Neural progenitor cell (in vitro differentiated cells): ENCODE results near the gene GPR3. TPM values are rescaled to one million over a fixed set of nuclear protein-coding genes. Genes with fewer than 3 reads are reported as not detected.

Experiments used
- DNase-seq: peaks from one replicate; pipeline ENCODE4 v3.0.0-alpha.2; 2016; ENCODE audit warnings: low spot score
- H2AFZ ChIP-seq: fragments of 200-600 bp; sonication (generic); replicated peaks from 2 replicates; pipeline ENCODE4 v1.6.1; 2016; ENCODE audit warnings: antibody characterized with exemption
- H3F3A ChIP-seq: fragments of 200-600 bp; sonication (generic); 2 replicates; pipeline ENCODE4 v1.6.1; 2016; ENCODE audit warnings: antibody characterized with exemption, low read depth
- H3K27ac ChIP-seq: fragments of 200-600 bp; sonication (generic); 2 replicates; pipeline ENCODE4 v1.5.1; 2016; ENCODE audit warnings: mild to moderate bottlenecking
- H3K27me3 ChIP-seq: fragments of 200-600 bp; sonication (generic); 2 replicates; pipeline ENCODE4 v1.6.1; 2016; ENCODE audit warnings: mild to moderate bottlenecking, moderate library complexity
- H3K36me3 ChIP-seq: fragments of 200-600 bp; sonication (generic); 2 replicates; pipeline ENCODE4 v1.5.1; 2016
- H3K4me1 ChIP-seq: fragments of 200-600 bp; sonication (generic); 2 replicates; pipeline ENCODE4 v1.6.1; 2016; ENCODE audit warnings: mixed run types
- H3K4me2 ChIP-seq: fragments of 200-600 bp; sonication (generic); 2 replicates; pipeline ENCODE4 v1.6.1; 2016
- H3K4me3 ChIP-seq: fragments of 200-600 bp; sonication (generic); 2 replicates; pipeline ENCODE4 v1.5.1; 2016
- H3K79me2 ChIP-seq: fragments of 200-600 bp; sonication (generic); 2 replicates; pipeline ENCODE4 v1.6.1; 2016; ENCODE audit warnings: low read depth
- H3K9ac ChIP-seq: fragments of 200-600 bp; sonication (generic); 2 replicates; pipeline ENCODE4 v1.6.1; 2016
- H3K9me3 ChIP-seq: fragments of 200-600 bp; sonication (generic); 2 replicates; pipeline ENCODE4 v1.5.1; 2016; ENCODE audit warnings: low read depth
- H4K20me1 ChIP-seq: fragments of 200-600 bp; sonication (generic); 2 replicates; pipeline ENCODE4 v1.6.1; 2016; ENCODE audit warnings: low read depth
- H3K27ac Mint-ChIP-seq: 3 replicates; pipeline ENCODE4 v1.8.0; 2021; ENCODE audit warnings: mixed read lengths
- H3K27me3 Mint-ChIP-seq: 2 replicates; pipeline ENCODE4 v1.8.0; 2022; ENCODE audit warnings: low read depth, mild to moderate bottlenecking, inconsistent platforms, moderate library complexity, mixed read lengths; ENCODE audit not compliant: insufficient read depth
- H3K36me3 Mint-ChIP-seq: 3 replicates; pipeline ENCODE4 v1.8.0; 2021; ENCODE audit warnings: mixed read lengths
- H3K4me1 Mint-ChIP-seq: 3 replicates; pipeline ENCODE4 v1.8.0; 2021; ENCODE audit warnings: mixed read lengths
- H3K4me3 Mint-ChIP-seq: 3 replicates; pipeline ENCODE4 v1.8.0; 2021; ENCODE audit warnings: mild to moderate bottlenecking, moderate library complexity, mixed read lengths
- H3K9me3 Mint-ChIP-seq: 3 replicates; pipeline ENCODE4 v1.8.0; 2020; ENCODE audit warnings: mixed read lengths
- EZH2 ChIP-seq: fragments of 200-600 bp; sonication (generic); IDR thresholded peaks from 2 replicates; pipeline ENCODE4 v1.6.1; 2017; ENCODE audit warnings: antibody characterized with exemption, mild to moderate bottlenecking, moderate library complexity
- EZH2phosphoT487 ChIP-seq: fragments of 200-600 bp; sonication (generic); IDR thresholded peaks from 2 replicates; pipeline ENCODE4 v1.6.1; 2017; ENCODE audit warnings: antibody characterized with exemption
- total RNA-seq: library from RNA; depleted of rRNA; stranded (reverse); fragments of >200 nt; gene quantifications from 2 replicates; pipeline ENCODE4 v1.2.3, GENCODE V29; 2015; ENCODE audit warnings: low replicate concordance
- TF ChIP-seq, protein P1 (sequence below): fragments of 200-600 bp; sonication (generic); IDR thresholded peaks from 2 replicates; pipeline ENCODE4 v1.5.1; 2017; ENCODE audit warnings: antibody characterized with exemption, mild to moderate bottlenecking

Gene GPR3
- total RNA-seq, 1 donor from 2014 or later = 3.1 TPM

DNA sequence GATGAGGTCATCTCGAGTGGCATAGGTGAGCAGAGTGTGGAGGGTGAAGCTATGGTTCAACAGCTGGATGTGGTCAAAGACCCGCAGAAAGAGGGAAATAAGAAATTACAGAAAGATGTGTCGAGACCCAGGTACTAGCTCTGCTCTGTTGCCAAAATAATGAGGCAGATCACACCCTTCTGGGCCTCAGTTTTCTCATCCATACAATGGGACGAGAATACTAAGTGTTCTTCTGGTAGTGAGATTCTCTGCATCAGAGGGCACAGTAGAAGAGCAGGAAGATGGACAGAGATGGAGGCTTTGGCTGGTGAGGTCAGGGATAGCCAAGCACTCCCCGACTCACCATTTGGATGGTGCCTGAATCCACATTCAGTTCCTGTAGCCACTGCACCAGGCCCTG lies 36.7 kb upstream of the GPR3 start:
- H3K4me1 Mint-ChIP-seq = peaks cover 28% of the 10 kb centered on the region

GRCh38 chr1:27356277-27356618 lies 36.2 kb upstream of the GPR3 start:
- no peak overlapping the region for H2AFZ ChIP-seq
- H4K20me1 ChIP-seq = peaks cover 17% of the 10 kb centered on the region
- TF ChIP-seq, protein P1, sequence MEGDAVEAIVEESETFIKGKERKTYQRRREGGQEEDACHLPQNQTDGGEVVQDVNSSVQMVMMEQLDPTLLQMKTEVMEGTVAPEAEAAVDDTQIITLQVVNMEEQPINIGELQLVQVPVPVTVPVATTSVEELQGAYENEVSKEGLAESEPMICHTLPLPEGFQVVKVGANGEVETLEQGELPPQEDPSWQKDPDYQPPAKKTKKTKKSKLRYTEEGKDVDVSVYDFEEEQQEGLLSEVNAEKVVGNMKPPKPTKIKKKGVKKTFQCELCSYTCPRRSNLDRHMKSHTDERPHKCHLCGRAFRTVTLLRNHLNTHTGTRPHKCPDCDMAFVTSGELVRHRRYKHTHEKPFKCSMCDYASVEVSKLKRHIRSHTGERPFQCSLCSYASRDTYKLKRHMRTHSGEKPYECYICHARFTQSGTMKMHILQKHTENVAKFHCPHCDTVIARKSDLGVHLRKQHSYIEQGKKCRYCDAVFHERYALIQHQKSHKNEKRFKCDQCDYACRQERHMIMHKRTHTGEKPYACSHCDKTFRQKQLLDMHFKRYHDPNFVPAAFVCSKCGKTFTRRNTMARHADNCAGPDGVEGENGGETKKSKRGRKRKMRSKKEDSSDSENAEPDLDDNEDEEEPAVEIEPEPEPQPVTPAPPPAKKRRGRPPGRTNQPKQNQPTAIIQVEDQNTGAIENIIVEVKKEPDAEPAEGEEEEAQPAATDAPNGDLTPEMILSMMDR = no peak
- TF ChIP-seq EZH2phosphoT487 (no peak), EZH2 (no peak)
- Mint-ChIP-seq H3K4me3 (no peak overlapping the region), H3K27me3 (peaks cover 27% of the 10 kb centered on the region), H3K9me3 (no peaks in the 10 kb centered on the region), H3K36me3 (peaks cover 8% of the 10 kb centered on the region), H3K27ac (no peak overlapping the region), H3K4me1 (peaks cover 25% of the 10 kb centered on the region)
- no peak overlapping the region for H3K9ac ChIP-seq
- H3K4me1 ChIP-seq = peaks cover 19% of the 10 kb centered on the region
- H3K36me3 ChIP-seq = no peaks in the 10 kb centered on the region
- H3K9me3 ChIP-seq = no peaks in the 10 kb centered on the region
- H3K27me3 ChIP-seq = peaks cover 38% of the 10 kb centered on the region
- H3K79me2 ChIP-seq = no peaks in the 10 kb centered on the region
- H3F3A ChIP-seq = peaks cover 9% of the 10 kb centered on the region
- DNase-seq = no peak
- H3K4me3 ChIP-seq = no peak overlapping the region
- no peak overlapping the region for H3K27ac ChIP-seq
- H3K4me2 ChIP-seq = no peak overlapping the region

More for the DNA sequence above, 36.7 kb upstream of the GPR3 start:
- Histone ChIP-seq H3K79me2 (no peaks in the 10 kb centered on the region), H3K4me1 (peaks cover 16% of the 10 kb centered on the region), H3K36me3 (no peaks in the 10 kb centered on the region), H2AFZ (no peak overlapping the region), H3K27me3 (peaks cover 34% of the 10 kb centered on the region), H3K9ac (no peak overlapping the region), H4K20me1 (peaks cover 17% of the 10 kb centered on the region), H3K4me3 (no peak overlapping the region), H3K4me2 (no peak overlapping the region), H3K27ac (no peak overlapping the region), H3F3A (peaks cover 15% of the 10 kb centered on the region), H3K9me3 (no peaks in the 10 kb centered on the region)
- DNase-seq = no peak
- Mint-ChIP-seq H3K4me3 (peak overlapping the region; percentile 30), H3K27ac (no peak overlapping the region), H3K27me3 (peaks cover 31% of the 10 kb centered on the region), H3K9me3 (no peaks in the 10 kb centered on the region), H3K36me3 (peaks cover 8% of the 10 kb centered on the region)
- TF ChIP-seq EZH2phosphoT487 = no peak
- no peak for TF ChIP-seq EZH2
- TF ChIP-seq, protein P1 = no peak

DNA sequence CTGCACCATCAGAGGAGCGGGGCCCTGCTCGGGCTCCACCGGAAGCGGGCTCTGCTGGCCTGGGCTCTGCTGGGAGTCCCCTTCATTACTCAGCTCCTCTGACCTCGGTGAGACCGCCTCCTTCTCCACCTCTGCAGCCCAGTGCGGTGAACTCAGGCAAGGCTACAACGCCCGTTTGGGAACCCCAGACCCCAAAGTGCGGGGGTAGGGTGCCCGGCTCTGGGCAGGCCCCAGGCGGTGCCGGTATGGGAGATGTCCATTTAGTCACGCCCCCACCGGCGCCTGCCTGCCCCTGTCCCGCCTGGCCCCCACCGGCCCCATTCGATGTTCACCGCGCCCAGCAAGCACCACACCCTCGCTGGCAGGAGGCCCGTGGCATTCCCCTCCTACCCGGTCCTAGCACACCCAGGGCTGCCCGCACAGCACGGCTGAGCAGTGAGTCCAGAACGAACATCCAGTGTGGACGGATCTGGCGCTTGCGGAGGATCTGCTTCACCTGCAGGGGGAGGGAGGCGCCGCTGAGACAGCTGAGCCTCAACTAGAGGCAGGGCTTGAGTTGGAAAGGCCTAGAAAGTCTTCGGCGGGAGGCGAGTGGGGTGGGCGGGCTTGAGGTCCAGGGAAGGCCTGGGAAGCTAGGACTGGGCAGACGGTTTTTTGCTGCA lies 35.7 kb upstream of the GPR3 start:
- peak; percentile 45 for DNase-seq
- no peak overlapping the region for H2AFZ ChIP-seq
- peaks cover 43% of the 10 kb centered on the region for H3K27me3 ChIP-seq
- Mint-ChIP-seq H3K4me1 (peaks cover 21% of the 10 kb centered on the region), H3K36me3 (peaks cover 8% of the 10 kb centered on the region), H3K9me3 (no peaks in the 10 kb centered on the region), H3K27me3 (peaks cover 27% of the 10 kb centered on the region), H3K27ac (no peak overlapping the region), H3K4me3 (no peak overlapping the region)
- H3K9ac ChIP-seq = no peak overlapping the region
- H4K20me1 ChIP-seq = peaks cover 17% of the 10 kb centered on the region
- H3K79me2 ChIP-seq = no peaks in the 10 kb centered on the region
- no peak overlapping the region for H3K4me2 ChIP-seq
- no peaks in the 10 kb centered on the region for H3K9me3 ChIP-seq
- H3K36me3 ChIP-seq = no peaks in the 10 kb centered on the region
- no peak overlapping the region for H3K27ac ChIP-seq
- peaks cover 16% of the 10 kb centered on the region for H3K4me1 ChIP-seq
- H3K4me3 ChIP-seq = no peak overlapping the region
- TF ChIP-seq EZH2phosphoT487 (no peak), EZH2 (no peak)
- TF ChIP-seq, protein P1 = no peak
- peaks cover 4% of the 10 kb centered on the region for H3F3A ChIP-seq
